ENCODE measurements around the gene ZSCAN25.
"Not testable (repeated sequence)": the region's sequence is repeated elsewhere in the genome, so short reads cannot be mapped to it uniquely, and the experiment has no call there.

Gene ZSCAN25

DNA sequence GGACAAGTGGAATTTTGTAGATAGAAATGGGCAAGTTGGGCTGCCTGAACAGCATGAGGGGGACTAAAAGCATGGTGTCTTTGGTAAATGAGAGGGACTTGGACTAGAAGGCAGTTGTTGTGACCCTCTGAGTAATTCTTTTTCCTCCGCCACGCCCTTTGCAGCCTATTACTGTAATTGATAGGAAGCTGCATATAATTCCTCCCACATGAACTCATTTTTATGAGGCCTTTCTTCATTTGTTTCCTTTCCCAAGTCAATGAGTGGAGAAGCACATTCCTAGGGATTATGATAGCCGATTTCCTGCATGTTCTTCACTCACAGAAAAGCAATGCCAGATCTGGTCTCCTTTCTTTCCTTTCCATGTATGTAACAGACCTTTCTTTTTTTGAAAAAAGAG lies 27.7 kb downstream of the ZSCAN25 start:
- peaks cover 7% of the 10 kb centered on the region for H3K36me3 ChIP-seq (ENCODE audit: insufficient read depth, low read length)
- no peaks in the 10 kb centered on the region for H3K79me2 ChIP-seq (ENCODE audit: control insufficient read depth, insufficient read depth, low read length, unreplicated experiment)

DNA sequence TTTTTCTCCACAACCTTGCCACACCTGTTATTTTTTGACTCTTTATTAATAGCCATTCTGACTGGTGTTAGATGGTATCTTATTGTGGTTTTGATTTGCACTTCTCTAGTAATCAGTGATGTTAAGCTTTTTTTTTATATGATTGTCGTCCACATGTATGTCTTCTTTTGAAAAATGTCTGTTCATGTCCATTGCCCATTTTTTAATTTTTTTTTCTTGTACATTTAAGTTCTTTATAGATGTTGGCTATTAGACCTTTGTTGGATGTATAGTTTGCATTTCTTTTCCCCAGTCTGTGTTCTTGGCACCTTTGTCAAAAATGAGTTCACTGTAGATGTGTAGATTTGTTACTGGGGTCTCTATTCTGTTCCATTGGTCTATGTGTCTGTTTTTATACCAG lies 28.8 kb downstream of the ZSCAN25 start:
- H3K79me2 ChIP-seq (ENCODE audit: control insufficient read depth, insufficient read depth, low read length, unreplicated experiment): no peaks in the 10 kb centered on the region
- peaks cover 7% of the 10 kb centered on the region for H3K36me3 ChIP-seq (ENCODE audit: insufficient read depth, low read length)
- H2AFZ ChIP-seq (ENCODE audit: low read length, unreplicated experiment): no peak overlapping the region
- no peak overlapping the region for H3K4me3 ChIP-seq (ENCODE audit: low read depth, low read length)
- H3K4me1 ChIP-seq (ENCODE audit: control insufficient read depth, insufficient read depth, low read length, unreplicated experiment): no peaks in the 10 kb centered on the region
- no peaks in the 10 kb centered on the region for H3K27me3 ChIP-seq (ENCODE audit: insufficient read depth, low read length)
- H3K27ac ChIP-seq (ENCODE audit: low read depth, low read length): no peak overlapping the region

More for the DNA sequence above, 27.7 kb downstream of the ZSCAN25 start:
- Histone ChIP-seq H3K27ac (ENCODE audit: low read depth, low read length) (no peak overlapping the region), H3K4me3 (ENCODE audit: low read depth, low read length) (no peak overlapping the region), H3K27me3 (ENCODE audit: insufficient read depth, low read length) (no peaks in the 10 kb centered on the region), H3K4me1 (ENCODE audit: control insufficient read depth, insufficient read depth, low read length, unreplicated experiment) (no peaks in the 10 kb centered on the region), H2AFZ (ENCODE audit: low read length, unreplicated experiment) (no peak overlapping the region)

GRCh38 chr7:99648843-99649242 lies 32.1 kb downstream of the ZSCAN25 start:
- no peak overlapping the region for H3K4me3 ChIP-seq (ENCODE audit: low read depth, low read length)
- H3K36me3 ChIP-seq (ENCODE audit: insufficient read depth, low read length): peaks cover 7% of the 10 kb centered on the region
- no peaks in the 10 kb centered on the region for H3K79me2 ChIP-seq (ENCODE audit: control insufficient read depth, insufficient read depth, low read length, unreplicated experiment)
- H3K27ac ChIP-seq (ENCODE audit: low read depth, low read length): no peak overlapping the region
- H2AFZ ChIP-seq (ENCODE audit: low read length, unreplicated experiment): no peak overlapping the region
- H3K27me3 ChIP-seq (ENCODE audit: insufficient read depth, low read length): no peaks in the 10 kb centered on the region
- H3K4me1 ChIP-seq (ENCODE audit: control insufficient read depth, insufficient read depth, low read length, unreplicated experiment): no peaks in the 10 kb centered on the region

DNA sequence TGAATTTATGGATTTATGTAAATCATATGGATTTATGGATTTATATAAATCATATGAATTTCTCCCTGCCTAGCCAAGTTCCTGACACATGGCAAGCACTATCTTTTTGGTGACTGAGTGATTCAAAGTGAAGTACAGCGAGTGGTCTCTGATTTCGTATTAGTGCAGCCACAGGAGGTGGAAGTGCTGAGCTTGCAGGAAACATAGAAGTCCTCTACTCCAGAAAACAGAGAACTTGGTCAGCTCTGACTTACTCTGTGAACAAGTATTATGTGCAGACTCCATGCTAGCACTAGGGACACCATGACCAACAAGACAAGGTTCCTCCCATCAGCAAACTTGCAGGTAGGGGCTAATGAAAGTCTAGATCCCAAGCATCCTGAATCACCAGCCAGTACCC lies 34.5 kb downstream of the ZSCAN25 start:
- Histone ChIP-seq H2AFZ (ENCODE audit: low read length, unreplicated experiment) (no peak overlapping the region), H3K4me1 (ENCODE audit: control insufficient read depth, insufficient read depth, low read length, unreplicated experiment) (no peaks in the 10 kb centered on the region), H3K36me3 (ENCODE audit: insufficient read depth, low read length) (no peaks in the 10 kb centered on the region), H3K27me3 (ENCODE audit: insufficient read depth, low read length) (no peaks in the 10 kb centered on the region), H3K27ac (ENCODE audit: low read depth, low read length) (no peak overlapping the region), H3K79me2 (ENCODE audit: control insufficient read depth, insufficient read depth, low read length, unreplicated experiment) (no peaks in the 10 kb centered on the region), H3K4me3 (ENCODE audit: low read depth, low read length) (no peak overlapping the region)

- Histone ChIP-seq H3K79me2 (ENCODE audit: control insufficient read depth, insufficient read depth, low read length, unreplicated experiment) (no peaks in the 10 kb centered on the region), H3K36me3 (ENCODE audit: insufficient read depth, low read length) (no peaks in the 10 kb centered on the region)
These were observed 35.9 kb downstream of the ZSCAN25 start for GRCh38 chr7:99652671-99653070.

DNA sequence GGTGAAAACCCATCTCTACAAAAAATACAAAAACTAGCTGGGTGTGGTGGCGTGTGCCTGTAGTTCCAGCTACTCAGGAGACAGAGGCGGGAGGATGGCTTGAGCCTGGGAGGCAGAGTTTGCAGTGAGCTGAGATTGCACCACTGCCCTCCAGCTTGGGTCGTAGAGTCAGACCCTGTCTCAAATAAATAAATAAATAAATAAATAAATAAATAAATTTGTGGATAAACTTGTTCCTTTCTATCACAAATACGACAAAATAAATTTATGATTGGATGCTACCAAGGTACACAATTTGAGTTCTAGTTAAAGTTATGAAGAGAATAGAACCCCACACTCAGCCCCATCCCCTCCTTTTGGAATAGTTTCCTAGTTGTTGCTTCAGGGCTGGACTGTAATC lies 36.5 kb downstream of the ZSCAN25 start:
- not testable (repeated sequence) for H3K36me3 ChIP-seq (ENCODE audit: insufficient read depth, low read length); H3K79me2 ChIP-seq (ENCODE audit: control insufficient read depth, insufficient read depth, low read length, unreplicated experiment); H3K27ac ChIP-seq (ENCODE audit: low read depth, low read length); H3K4me3 ChIP-seq (ENCODE audit: low read depth, low read length); H2AFZ ChIP-seq (ENCODE audit: low read length, unreplicated experiment); H3K4me1 ChIP-seq (ENCODE audit: control insufficient read depth, insufficient read depth, low read length, unreplicated experiment); H3K27me3 ChIP-seq (ENCODE audit: insufficient read depth, low read length)

More at GRCh38 chr7:99652671-99653070, 35.9 kb downstream of the ZSCAN25 start:
- no peak overlapping the region for H2AFZ ChIP-seq (ENCODE audit: low read length, unreplicated experiment)
- no peaks in the 10 kb centered on the region for H3K4me1 ChIP-seq (ENCODE audit: control insufficient read depth, insufficient read depth, low read length, unreplicated experiment)
- no peak overlapping the region for H3K27ac ChIP-seq (ENCODE audit: low read depth, low read length)
- no peaks in the 10 kb centered on the region for H3K27me3 ChIP-seq (ENCODE audit: insufficient read depth, low read length)
- no peak overlapping the region for H3K4me3 ChIP-seq (ENCODE audit: low read depth, low read length)

GRCh38 chr7:99653754-99654153 lies 37.0 kb downstream of the ZSCAN25 start:
- Histone ChIP-seq H3K79me2 (ENCODE audit: control insufficient read depth, insufficient read depth, low read length, unreplicated experiment) (no peaks in the 10 kb centered on the region), H3K27me3 (ENCODE audit: insufficient read depth, low read length) (no peaks in the 10 kb centered on the region), H3K27ac (ENCODE audit: low read depth, low read length) (no peak overlapping the region), H3K36me3 (ENCODE audit: insufficient read depth, low read length) (no peaks in the 10 kb centered on the region), H3K4me3 (ENCODE audit: low read depth, low read length) (no peak overlapping the region), H3K4me1 (ENCODE audit: control insufficient read depth, insufficient read depth, low read length, unreplicated experiment) (no peaks in the 10 kb centered on the region), H2AFZ (ENCODE audit: low read length, unreplicated experiment) (no peak overlapping the region)

DNA sequence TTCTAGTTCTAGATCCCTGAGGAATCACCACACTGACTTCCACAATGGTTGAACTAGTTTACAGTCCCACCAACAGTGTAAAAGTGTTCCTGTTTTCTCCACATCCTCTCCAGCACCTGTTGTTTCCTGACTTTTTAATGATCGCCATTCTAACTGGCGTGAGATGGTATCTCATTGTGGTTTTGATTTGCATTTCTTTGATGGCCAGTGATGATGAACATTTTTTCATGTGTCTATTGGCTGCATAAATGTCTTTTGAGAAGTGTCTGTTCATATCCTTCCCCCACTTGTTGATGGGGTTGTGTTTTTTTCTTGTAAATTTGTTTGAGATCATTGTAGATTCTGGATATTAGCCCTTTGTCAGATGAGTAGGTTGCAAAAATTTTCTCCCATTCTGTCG lies 37.9 kb downstream of the ZSCAN25 start:
- not testable (repeated sequence) for H3K79me2 ChIP-seq (ENCODE audit: control insufficient read depth, insufficient read depth, low read length, unreplicated experiment); H3K27me3 ChIP-seq (ENCODE audit: insufficient read depth, low read length); H3K27ac ChIP-seq (ENCODE audit: low read depth, low read length); H2AFZ ChIP-seq (ENCODE audit: low read length, unreplicated experiment); H3K4me3 ChIP-seq (ENCODE audit: low read depth, low read length); H3K36me3 ChIP-seq (ENCODE audit: insufficient read depth, low read length); H3K4me1 ChIP-seq (ENCODE audit: control insufficient read depth, insufficient read depth, low read length, unreplicated experiment)

GRCh38 chr7:99657879-99658278 lies 41.1 kb downstream of the ZSCAN25 start:
- H3K4me3 ChIP-seq (ENCODE audit: low read depth, low read length); H3K36me3 ChIP-seq (ENCODE audit: insufficient read depth, low read length); H3K27ac ChIP-seq (ENCODE audit: low read depth, low read length); H2AFZ ChIP-seq (ENCODE audit: low read length, unreplicated experiment); H3K4me1 ChIP-seq (ENCODE audit: control insufficient read depth, insufficient read depth, low read length, unreplicated experiment); H3K79me2 ChIP-seq (ENCODE audit: control insufficient read depth, insufficient read depth, low read length, unreplicated experiment); H3K27me3 ChIP-seq (ENCODE audit: insufficient read depth, low read length): not testable (repeated sequence)

GRCh38 chr7:99665312-99666012 lies 48.7 kb downstream of the ZSCAN25 start:
- Histone ChIP-seq H3K27ac (ENCODE audit: low read depth, low read length) (no peak overlapping the region), H2AFZ (ENCODE audit: low read length, unreplicated experiment) (no peak overlapping the region), H3K79me2 (ENCODE audit: control insufficient read depth, insufficient read depth, low read length, unreplicated experiment) (no peaks in the 10 kb centered on the region), H3K27me3 (ENCODE audit: insufficient read depth, low read length) (no peaks in the 10 kb centered on the region), H3K4me1 (ENCODE audit: control insufficient read depth, insufficient read depth, low read length, unreplicated experiment) (no peaks in the 10 kb centered on the region), H3K36me3 (ENCODE audit: insufficient read depth, low read length) (peaks cover 3% of the 10 kb centered on the region; the same call in 1 of the 2 replicates), H3K4me3 (ENCODE audit: low read depth, low read length) (no peak overlapping the region)

GRCh38 chr7:99666013-99666395 lies 49.3 kb downstream of the ZSCAN25 start:
- Histone ChIP-seq H3K4me1 (ENCODE audit: control insufficient read depth, insufficient read depth, low read length, unreplicated experiment) (no peaks in the 10 kb centered on the region), H3K36me3 (ENCODE audit: insufficient read depth, low read length) (peaks cover 3% of the 10 kb centered on the region; the same call in 1 of the 2 replicates), H3K27me3 (ENCODE audit: insufficient read depth, low read length) (no peaks in the 10 kb centered on the region), H3K79me2 (ENCODE audit: control insufficient read depth, insufficient read depth, low read length, unreplicated experiment) (no peaks in the 10 kb centered on the region), H2AFZ (ENCODE audit: low read length, unreplicated experiment) (no peak overlapping the region), H3K4me3 (ENCODE audit: low read depth, low read length) (no peak overlapping the region), H3K27ac (ENCODE audit: low read depth, low read length) (no peak overlapping the region)
